ENCODE measurements around the gene FBXL2.
"Not testable (repeated sequence)": the region's sequence is repeated elsewhere in the genome, so short reads cannot be mapped to it uniquely, and the experiment has no call there.

FBXL2 gene

DNA sequence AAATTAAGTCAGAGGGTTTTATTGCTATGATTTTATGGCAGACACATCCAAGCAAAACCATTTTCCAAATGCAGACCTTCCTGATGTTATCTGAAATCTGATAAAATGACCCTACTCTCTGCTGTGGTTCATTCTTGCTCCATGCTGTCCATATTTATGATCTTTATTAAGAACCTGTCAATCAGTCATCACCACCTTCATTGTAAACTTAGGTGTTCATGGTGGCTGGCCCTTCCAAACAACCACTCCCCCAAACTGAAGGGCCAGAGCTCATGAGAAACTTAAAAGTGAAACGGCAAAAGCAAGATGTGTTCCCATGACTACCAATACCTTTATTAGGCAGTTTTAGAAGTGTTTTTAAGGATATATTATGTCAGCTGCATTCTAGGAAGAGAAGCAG, 109.4 kb downstream of the FBXL2 start:
- no peak for DNase-seq (ENCODE audit: low spot score)

DNA sequence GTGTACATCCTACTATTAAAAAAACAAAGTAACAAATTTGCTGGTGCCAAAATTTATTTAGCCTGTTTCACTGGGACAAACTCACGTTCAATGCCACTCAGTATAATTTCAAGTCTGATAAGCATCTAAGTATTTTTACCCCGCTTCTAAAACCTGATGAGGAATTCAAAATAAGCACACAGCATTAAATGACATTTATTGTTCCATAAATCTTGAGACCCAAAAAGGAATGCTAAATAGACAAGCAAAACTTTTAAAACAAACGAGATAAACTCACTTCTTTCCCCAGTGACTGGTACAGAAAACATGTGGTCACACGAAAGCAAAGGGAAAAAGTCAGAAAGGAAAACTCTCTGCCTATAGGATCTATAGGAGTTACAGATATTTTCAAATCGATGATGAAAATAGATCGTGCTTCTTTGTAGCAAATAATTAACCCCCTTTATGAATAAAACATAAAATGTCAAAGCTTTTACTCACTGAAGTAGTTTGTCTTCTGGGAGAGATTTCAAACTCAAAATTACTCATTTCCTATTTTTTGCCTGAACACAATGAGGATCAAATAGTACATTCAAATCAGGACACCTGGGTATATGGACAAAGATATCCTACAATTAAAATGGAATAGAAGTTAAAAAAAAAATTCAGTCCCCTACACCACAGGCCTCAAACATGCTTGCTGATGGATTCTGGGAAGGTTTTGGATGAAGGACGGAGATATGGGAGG, 111.3 kb downstream of the FBXL2 start:
- DNase-seq (ENCODE audit: low spot score) = no peak

DNA sequence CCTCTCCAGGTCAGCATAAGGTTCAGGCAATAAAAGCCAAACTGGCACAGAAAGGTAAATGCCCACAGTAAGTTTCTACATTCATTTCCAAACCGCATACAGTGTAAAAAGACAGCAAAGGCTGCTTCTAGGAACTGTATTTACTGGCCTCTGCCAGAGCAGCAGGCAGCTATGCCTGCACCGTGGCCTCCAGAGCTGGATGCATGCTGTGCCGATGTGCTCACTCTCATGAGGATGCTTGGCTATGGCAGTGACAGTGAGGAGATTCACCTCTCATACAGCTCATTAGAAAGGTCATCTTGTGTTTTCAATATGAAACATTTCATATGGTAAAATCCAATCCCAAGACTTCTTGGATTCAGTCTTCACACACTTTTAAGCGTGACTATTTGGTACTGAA, 112.7 kb downstream of the FBXL2 start:
- no peak for DNase-seq (ENCODE audit: low spot score)

DNA sequence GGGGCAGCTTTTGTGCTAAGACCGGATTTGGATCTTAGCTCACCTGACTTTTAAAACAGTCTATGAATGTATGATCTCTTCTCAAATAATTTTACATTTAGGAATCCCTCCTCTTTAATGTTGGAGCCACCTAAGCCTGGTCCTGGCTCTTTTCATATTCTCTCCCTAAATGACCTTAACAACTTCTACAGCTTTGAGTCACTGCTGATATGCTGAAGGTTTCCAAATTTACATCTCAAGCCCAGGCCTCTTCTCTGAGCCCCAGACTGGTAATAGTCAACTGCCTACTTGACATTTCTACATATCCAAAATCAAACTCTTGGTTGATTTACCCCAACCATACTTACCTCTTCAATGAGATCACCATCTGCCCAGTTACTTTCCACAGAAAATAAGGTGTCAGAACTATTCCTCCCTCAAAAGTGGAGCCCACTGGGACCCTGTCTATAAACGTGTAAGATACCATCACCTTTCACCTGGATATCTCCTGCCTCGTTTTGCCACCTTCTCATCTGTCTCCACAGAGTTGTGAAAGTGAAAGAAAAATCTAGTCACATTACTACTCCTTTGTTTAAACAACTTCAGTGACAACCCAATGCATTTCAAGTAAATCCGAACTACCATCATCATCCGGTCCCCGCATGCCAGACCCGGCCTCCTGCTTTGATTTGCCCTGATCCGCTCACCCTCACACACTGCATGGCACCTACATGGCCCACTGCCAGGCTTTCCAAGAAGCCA, 114.2 kb downstream of the FBXL2 start:
- no peak for DNase-seq (ENCODE audit: low spot score)

DNA sequence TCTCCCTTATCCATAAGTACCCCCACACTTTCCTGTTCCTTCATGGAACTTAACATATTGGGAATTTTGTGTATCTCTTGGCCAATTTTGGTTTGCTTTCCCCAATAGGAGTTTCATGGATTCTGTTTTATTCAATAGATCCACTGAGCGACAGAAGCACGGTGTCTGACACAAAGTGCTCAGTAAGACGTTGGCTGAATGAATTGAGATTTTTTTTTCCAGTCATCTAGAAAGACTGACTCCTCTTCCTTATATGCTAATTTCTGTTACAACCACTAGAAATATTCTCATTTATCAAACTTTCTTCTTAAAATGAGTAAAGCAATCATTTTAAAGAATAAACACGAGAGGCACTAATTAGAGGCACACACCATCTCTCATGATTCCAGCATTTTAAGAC, 114.9 kb downstream of the FBXL2 start:
- no peak for DNase-seq (ENCODE audit: low spot score)

DNA sequence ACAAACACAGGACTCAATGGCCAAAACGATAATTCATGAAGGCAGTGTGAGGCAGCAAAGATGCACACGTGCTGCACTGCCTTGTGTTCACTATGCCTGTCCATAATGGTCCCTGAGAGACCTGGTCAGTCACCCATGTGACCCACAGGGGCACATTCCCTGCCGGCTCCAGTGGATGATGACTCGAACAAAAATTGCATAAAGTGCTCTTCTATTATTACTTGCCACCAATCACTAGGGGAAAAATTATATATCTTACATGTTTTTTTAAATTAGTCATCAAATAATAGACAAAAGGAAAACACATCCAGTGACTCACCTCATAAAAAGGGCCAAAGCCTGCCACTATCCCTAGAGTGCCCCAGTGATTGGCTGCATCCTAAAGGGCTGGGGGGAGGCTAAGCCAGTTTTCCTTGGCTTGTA, 115.5 kb downstream of the FBXL2 start:
- DNase-seq (ENCODE audit: low spot score) = no peak

DNA sequence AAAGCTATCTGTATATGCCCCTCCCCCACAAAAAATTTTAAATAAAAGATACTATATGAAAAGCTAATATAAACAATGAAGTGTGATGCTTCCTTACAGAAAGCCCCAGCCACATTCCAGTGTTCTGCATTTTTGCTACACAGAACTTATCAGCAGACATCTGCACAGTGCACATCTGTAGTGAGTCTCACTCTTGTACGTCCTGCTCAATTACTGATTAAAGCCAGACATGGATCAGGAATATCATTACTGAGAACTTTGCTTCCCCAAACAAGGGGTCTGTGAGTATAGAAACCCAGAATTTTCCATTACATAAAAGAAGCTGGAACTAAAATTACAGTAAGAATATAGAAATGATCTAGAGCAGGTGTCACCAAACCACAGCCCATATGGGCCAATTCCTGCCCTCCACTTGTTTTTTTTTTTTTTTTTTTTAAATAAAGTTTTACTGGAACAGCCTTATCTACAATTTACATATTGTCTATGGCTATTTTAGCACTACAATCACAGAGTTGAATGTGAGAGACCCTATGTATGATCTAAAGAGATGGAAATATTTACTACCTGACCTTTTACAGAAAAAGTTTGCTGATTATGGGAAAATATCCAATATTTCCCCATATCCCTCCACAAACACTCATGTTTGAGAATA, 117.3 kb downstream of the FBXL2 start:
- no peak for DNase-seq (ENCODE audit: low spot score)

DNA sequence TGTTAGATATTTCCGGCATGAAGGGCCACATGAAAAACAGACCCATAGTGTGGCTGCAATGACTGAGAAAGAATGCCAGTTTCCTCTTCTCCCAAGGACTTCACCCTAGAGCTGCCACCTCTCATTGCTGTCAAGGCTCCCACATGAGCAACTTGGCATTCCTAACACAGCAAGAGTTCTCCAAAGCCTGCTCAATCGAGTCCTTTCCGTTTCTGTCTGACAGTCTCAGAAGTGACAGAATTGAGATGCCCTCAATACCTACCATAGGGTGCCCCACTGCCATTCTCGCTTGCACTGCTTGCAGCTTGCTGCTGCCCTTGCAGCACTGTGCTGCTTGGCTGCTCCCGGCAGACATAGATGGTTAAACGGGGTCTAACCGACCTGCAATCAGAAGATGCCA, 118.7 kb downstream of the FBXL2 start:
- DNase-seq (ENCODE audit: low spot score) = no peak

DNA sequence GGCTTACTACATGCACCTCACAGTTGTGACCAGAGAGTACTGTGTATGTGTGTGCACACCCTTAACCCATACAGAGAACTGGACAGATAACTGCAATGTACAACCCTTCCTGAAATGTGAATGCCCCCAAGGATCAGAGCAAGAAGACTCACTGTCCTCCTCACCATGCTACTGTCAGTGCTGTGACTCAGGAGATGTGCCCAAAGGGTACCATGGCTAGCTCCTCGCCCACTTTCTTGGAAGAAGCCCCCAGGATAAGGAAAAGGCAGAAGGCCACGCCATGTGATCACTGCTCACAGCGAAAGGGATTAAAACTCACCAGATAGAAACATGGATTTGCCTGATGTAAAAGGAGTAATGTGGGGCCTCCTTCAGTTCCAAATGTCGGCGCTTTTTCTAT, 121.2 kb downstream of the FBXL2 start:
- no peak for DNase-seq (ENCODE audit: low spot score)

DNA sequence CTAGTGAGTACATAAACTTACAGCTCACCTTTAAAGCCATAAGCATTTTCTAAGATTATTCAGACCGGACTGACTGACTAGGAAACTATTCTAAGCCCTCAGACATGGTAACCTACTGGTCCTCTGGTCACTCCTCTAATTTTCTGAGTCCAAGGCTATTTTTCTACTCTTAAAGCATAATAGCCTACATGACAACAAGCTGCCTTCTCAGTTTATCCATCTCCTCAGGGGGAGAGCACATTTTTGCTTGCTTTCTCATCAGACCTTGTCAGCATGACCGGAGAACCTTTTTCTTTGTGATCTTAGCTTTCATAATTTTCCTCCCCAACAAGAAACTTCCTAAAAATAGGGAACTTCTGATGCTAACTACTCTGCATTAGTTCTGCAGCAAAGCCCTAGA, 124.5 kb downstream of the FBXL2 start:
- no peak for DNase-seq (ENCODE audit: low spot score)

DNA sequence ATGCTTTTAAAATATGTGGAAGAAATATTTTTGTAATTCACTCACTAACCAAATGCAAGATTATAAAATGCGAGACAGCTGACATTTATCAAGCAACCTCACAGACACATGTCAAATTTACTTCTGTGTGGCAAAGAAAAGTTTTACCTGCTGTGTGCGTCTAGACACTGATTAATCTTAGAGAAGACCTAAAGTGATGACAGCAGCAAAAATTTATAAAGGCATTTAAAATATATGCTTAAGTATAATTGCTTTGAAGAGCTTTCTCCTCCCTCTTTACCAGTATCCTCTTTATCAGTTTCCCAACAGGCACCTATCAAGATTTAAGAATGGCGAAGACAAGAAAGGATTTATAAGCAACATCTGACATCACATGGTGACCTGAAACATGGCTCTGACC, 125.7 kb downstream of the FBXL2 start:
- DNase-seq (ENCODE audit: low spot score) = no peak

DNA sequence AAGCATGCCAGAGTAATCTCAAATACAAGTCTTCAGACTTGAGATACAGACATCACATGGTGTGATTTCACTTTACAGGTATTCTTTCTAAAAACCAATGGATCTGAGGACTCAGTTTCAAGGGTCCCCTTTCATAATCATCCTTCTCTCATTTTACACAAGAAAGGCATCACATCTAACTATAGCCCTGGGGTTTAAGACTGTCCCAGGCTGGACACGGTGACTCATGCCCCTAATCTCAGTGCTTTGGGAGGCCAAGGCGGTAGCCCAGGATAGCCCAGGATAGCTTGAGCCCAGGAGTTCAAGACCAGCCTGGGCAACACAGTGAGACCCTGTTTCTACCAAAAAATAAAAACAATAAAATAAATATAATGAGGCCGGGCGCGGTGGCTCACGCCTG, 126.5 kb downstream of the FBXL2 start:
- no peak for DNase-seq (ENCODE audit: low spot score)

DNA sequence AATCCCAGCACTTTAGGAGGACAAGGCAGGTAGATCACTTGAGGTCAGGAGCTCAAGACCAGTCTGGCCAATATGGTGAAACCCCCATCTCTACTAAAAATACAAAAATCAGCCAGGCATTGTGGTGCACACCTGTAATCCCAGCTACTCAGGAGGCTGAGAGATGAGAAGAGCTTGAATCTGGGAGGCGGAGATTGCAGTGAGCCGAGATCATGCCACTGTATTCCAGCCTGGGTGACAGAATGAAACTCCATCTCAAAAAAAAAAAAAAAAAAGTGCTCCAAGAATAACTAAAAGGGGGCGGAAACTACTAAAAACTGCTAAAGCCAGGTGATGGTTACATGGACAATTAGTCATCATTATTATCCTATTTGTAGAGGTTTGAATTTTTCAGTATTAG, 133.6 kb downstream of the FBXL2 start:
- DNase-seq (ENCODE audit: low spot score) = not testable (repeated sequence)

DNA sequence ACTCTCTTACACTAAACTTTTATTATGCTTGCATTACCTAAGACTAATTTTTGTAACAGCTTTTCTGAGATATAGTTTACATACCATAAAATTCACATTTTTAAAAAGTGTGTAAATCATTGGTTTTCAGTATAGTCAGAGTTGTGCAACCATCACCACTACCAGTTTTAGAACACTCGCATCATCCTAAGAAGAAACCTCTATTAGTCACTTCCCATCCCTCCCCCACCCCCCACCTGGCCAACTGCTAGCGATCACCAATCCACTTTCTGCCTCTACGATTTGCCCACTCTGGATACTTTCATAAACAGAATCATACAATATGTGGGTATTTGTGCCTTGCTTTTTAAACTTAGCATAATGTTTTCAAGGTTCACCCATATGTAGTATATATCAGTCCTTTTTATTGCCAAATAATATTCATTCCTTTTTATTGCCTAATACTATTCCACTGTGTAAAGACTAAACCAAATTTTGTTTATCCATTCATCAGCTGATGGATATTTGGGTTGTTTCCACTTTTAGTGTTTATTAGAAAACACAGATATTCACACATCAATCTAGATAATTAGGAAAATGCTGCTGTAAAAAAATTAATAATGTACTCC, 139.9 kb downstream of the FBXL2 start:
- no peak for DNase-seq (ENCODE audit: low spot score)

DNA sequence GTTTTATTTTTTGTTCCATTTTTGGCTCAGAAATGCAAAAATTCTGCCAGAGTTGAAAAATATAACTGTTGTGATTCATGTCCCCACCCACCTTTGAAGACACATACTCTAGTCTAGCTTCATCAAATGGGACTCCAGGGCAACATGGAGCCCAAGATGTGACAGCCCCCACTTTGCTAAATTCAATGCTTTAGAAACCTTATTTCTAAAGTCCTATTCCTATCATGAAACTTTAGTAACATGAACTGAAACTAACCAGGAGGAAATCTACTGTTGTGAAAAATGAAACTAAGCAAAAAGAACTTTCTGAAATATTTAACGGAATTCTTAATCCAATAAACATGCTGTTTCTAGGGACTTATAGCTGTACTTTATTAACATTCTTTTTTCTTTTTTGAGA, 142.7 kb downstream of the FBXL2 start:
- no peak for DNase-seq (ENCODE audit: low spot score)

DNA sequence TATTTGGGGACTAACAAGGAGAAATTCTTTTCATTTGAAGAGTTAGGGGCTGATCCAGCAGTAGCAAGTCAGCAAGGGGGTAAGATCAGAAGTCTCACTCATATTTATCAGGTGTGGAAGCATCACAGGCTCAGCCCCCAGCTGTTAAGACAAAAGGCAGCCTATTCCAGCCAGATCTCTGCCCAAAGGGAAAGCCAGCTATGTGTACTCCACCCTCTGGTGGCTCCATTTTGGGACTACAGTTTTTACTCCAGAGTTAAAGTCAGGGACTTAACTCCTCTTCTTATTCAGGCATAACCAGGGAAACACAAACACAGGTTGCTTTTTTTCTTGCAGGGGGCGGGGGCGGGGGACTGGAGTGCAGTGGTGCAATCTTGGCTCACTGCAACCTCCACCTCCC, 143.7 kb downstream of the FBXL2 start:
- no peak for DNase-seq (ENCODE audit: low spot score)

DNA sequence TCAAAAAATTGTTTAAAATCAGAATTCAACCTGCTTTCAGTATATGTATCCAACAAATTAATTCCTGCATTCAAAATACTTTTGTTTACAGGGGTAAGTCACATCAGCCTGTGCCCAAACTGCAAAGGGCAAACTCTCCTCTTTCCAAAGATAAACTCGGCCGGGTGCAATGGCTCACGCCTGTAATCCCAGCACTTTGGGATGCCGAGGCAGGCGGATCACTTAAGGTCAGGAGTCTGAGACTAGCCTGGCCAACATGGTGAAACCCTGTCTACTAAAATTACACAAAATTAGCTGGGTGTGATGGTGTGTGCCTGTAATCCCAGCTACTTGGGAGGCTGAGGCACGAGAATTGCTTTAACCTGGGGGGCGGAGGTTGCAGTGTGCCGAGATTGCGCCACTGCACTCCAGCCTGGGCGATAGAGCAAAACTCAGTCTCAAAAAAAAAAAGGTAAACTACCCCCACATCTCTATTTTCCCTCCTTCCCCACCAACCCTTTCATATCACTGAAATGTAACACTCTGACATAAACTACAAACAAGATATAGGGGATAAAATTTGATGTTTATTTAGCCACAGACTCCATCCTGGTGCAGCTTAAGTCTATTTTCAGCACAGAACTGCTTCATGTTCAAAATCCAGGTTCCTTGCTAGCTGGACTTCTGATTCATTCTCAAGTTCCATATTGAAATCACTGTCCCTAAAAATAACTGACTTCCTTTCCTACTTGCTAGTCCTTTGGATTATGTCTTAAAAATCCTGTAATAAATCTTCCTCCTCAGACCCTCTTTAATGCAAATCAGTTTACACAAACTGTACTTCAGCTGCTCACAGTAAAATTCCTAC, 147.6 kb downstream of the FBXL2 start:
- DNase-seq (ENCODE audit: low spot score) = no peak

DNA sequence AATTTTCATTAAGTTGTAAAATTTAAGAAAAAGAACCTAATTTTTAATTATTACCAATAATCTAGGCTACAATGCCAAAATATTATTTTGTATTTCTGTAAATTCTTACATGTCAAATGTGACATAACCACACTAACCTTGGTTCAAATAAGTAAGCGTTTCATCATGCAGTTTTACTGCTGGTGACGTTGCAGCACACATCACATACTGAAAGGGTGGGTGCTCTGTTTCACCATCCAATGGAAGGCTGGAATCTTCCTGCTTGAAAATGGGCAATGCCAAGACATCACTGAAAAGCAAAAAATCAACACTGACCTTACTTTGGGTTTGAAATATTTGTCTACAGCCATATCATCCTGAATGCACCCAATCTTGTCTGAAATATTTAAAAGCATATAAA, 148.2 kb downstream of the FBXL2 start:
- no peak for DNase-seq (ENCODE audit: low spot score)

DNA sequence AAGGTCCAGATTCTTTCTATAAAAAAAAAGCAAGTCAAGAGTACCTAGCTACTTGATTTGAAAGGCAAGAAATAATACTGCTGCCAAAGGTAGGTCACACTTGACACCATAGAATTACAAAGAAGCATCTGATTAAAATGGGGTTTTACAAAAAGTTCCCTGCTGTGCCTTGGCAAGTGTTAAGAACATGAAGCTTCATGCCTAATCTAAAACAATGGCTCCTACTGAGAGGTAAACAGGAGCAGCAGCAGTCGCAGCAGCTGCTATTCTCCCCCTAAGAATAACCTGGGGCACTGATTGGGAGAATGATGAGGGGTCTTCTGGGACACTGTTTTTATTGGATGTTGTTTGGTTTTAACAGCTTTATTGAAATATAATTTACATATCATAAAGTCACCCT, 148.8 kb downstream of the FBXL2 start:
- no peak for DNase-seq (ENCODE audit: low spot score)

DNA sequence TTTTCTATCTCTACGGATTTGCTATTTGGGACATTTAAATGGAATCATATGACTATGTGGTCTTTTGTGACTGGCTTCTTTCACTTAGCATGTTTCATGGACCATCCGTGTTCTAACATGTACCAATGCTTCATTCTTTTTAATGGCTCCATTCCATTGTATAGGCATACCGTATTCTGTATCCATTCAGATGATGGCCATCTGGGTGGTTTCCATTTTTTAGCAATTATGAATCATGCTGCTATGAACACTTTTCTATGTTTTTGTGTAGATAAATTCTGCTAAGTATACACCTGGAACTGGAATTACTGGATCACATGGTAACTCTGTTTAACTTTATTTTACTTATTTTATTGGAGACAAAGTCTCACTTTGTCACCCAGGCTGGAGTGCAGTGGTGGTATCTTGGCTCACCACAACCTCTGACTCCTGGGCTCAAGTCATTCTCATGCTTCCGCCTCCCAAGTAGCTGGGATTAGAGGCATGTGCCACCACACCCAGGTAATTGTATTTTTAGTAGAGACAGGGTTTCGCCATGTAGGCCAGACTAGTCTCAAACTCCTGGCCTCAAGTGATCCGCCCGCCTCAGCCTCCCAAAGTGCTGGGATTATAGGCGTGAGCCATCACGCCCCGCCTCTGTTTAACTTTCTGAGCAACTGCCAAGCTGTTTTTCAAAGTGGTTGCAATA, 149.5 kb downstream of the FBXL2 start:
- no peak for DNase-seq (ENCODE audit: low spot score)

DNA sequence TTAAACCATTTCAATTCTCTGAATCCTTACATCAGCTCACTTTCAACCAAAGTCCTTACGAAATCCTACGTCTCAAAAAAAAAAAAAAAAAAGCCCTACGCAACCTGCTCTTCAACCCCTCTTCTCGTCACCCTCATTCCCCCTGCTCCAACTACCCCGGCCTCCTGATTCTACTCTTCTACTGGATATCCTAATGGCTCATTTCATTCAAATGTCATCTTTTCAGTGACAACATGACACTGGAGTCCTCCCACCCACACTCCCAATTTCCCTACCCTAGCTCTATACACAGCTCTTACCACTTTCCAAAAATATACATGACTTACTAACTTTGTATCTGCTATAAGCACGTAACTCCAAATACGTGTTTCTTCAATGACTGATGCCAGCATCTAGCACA, 151.5 kb downstream of the FBXL2 start:
- DNase-seq (ENCODE audit: low spot score) = no peak

Data from germinal center (tissue), 1 donor.